ENCODE measurements around the gene MYO3B.

The MYO3B gene

DNA sequence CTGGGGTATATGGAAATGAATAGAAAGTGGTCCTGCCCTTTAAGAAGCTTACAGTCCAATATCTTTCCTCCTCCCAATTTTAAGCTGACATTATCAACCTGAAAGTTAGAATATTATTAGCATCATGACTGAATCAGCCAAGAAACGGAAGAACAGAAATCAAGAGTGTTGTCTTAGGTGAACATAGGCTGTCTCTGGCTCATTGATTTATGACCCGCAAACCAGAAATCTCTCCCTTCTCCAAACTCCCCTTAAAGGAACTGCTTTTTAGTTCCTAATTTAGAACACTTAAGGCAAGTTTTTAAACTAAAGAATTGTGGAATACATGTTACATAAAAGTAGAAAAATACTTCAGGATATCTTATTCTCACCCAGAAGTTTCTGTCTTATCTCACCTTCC is 62.7 kb downstream of the MYO3B start:
- no peak for TF ChIP-seq CTCF (IDR thresholded peaks at IDR 0.05)

GRCh38 chr2:170241756-170242155 is 63.8 kb downstream of the MYO3B start:
- TF ChIP-seq CTCF (IDR thresholded peaks at IDR 0.05): no peak

- no peak for TF ChIP-seq CTCF (IDR thresholded peaks at IDR 0.05)
These were observed 65.3 kb downstream of the MYO3B start for GRCh38 chr2:170243118-170243837.

- no peak for TF ChIP-seq CTCF (IDR thresholded peaks at IDR 0.05)
These were observed 66.0 kb downstream of the MYO3B start for GRCh38 chr2:170243898-170244297.

GRCh38 chr2:170244555-170244954 is 66.6 kb downstream of the MYO3B start:
- no peak for TF ChIP-seq CTCF (IDR thresholded peaks at IDR 0.05)

- TF ChIP-seq CTCF (IDR thresholded peaks at IDR 0.05): no peak
These were observed 67.4 kb downstream of the MYO3B start for GRCh38 chr2:170245312-170245711.

- TF ChIP-seq CTCF (IDR thresholded peaks at IDR 0.05): no peak
These were observed 69.4 kb downstream of the MYO3B start for GRCh38 chr2:170247333-170247732.
